IPS DF 6.9 (cell line): ENCODE results near the gene ENOX1.

Experiments used
- DNase-seq: peaks from one replicate; pipeline ENCODE4 v3.0.0-alpha.2; 2013; ENCODE audit warnings: low read depth, low spot score
- H3K27ac ChIP-seq: one replicate; pipeline ENCODE4 v1.5.1; 2013; ENCODE audit warnings: low read length, control low read depth
- H3K27me3 ChIP-seq: 2 replicates; pipeline ENCODE4 v1.6.1; 2013; ENCODE audit warnings: mild to moderate bottlenecking, low read length; ENCODE audit not compliant: control insufficient read depth, insufficient read depth
- H3K36me3 ChIP-seq: 2 replicates; pipeline ENCODE4 v1.6.1; 2013; ENCODE audit warnings: low read length; ENCODE audit not compliant: control insufficient read depth, insufficient read depth
- H3K4me1 ChIP-seq: 2 replicates; pipeline ENCODE4 v1.6.1; 2013; ENCODE audit warnings: low read length; ENCODE audit not compliant: control insufficient read depth, insufficient read depth
- H3K4me3 ChIP-seq: 2 replicates; pipeline ENCODE4 v1.5.1; 2013; ENCODE audit warnings: mild to moderate bottlenecking, low read length
- H3K9me3 ChIP-seq: 2 replicates; pipeline ENCODE4 v1.6.1; 2013; ENCODE audit warnings: low read length, inconsistent platforms; ENCODE audit not compliant: control insufficient read depth, insufficient read depth
- WGBS: extraction: QIAGEN DNeasy Blood & Tissue Kit; methylation state at CpG from one replicate; pipeline ENCODE4 v1.1.7; 2013; ENCODE audit warnings: mixed read lengths, missing lambda C conversion rate; ENCODE audit not compliant: insufficient read length, insufficient coverage; 5-methylcytosine and 5-hydroxymethylcytosine counted together

The ENOX1 gene

DNA sequence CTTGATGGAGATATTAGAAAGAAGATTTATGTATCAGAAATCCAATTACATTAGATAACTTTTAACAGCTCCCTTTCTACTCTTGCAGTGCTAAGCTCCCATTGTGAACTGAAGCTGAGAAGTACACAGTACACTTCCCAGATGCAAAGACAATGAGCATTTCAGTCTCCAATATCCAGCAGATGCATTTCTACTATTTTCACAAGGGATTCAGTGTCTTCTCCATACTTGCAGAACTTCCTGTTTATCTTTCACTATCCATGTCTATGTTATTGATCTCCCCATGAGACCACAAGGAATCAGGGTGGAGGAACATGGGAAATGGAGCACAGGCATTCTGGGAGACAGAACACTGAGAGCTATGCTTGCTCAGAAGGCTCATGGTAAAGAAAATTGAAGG lies 207.5 kb downstream of the ENOX1 start:
- Histone ChIP-seq H3K9me3 (no peaks in the 10 kb centered on the region), H3K27ac (no peak overlapping the region), H3K36me3 (no peaks in the 10 kb centered on the region), H3K4me1 (no peaks in the 10 kb centered on the region), H3K4me3 (no peak overlapping the region), H3K27me3 (no peaks in the 10 kb centered on the region)
- DNase-seq: no peak

DNA sequence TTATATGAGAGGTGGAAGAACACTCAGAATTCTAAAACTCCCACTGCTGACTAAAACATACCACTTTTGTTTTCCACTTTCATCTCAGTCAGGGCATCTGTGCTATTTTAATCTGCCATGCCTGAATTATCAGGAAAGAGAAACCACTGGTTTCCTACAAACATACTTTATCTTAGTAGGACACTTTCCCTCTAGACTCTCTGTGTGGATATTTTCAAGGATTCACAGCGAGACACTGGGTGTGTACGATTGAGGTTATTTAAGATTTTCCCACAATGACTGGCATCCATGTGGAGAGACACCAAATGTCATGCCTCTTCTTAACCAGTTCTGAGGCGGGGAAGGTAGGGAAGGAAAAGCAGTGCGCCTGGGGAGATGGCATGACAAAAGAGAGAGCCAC lies 212.2 kb downstream of the ENOX1 start:
- Histone ChIP-seq H3K27ac (no peak overlapping the region), H3K36me3 (no peaks in the 10 kb centered on the region), H3K4me1 (no peaks in the 10 kb centered on the region), H3K27me3 (no peaks in the 10 kb centered on the region), H3K4me3 (no peak overlapping the region), H3K9me3 (no peaks in the 10 kb centered on the region)
- no peak for DNase-seq
- no CpG with 5 or more reads among the region's 4 CpGs for WGBS

DNA sequence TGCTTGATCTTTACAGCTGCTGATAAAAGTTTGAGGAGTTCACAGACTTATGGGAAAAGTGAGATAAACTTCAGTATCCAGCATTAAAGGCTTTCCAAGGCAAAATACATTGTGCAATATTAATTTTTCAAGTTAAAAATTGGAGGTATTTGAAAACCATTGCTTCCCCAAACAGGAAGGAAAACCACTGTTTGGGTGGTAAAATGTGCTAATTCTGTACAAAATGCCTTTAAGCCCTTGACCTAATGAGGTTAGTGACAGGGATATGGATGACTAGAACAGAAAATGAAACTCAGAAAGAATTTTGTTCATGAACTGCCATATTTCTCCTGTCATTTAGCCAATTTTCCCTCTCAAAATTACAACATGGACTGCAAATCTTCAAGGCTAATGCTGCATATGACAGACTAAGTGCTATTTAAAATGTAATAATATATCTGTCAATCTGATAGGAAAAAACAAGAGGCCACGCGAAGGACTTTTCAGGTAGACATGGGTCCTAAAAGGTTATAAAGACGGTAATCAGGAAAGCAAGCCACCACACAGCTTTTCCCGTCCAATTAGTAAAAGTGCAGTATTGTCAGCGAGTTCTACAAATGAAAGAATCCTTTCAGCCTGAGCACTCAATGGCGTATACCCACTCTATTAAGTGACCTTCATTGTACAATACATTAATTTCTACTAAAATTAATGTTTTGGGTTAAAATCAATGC lies 212.8 kb downstream of the ENOX1 start:
- no peaks in the 10 kb centered on the region for H3K27me3 ChIP-seq
- H3K9me3 ChIP-seq: no peaks in the 10 kb centered on the region
- no CpG with 5 or more reads among the region's 6 CpGs for WGBS
- no peak overlapping the region for H3K27ac ChIP-seq
- no peak overlapping the region for H3K4me3 ChIP-seq
- DNase-seq: no peak
- H3K4me1 ChIP-seq: no peaks in the 10 kb centered on the region
- no peaks in the 10 kb centered on the region for H3K36me3 ChIP-seq

DNA sequence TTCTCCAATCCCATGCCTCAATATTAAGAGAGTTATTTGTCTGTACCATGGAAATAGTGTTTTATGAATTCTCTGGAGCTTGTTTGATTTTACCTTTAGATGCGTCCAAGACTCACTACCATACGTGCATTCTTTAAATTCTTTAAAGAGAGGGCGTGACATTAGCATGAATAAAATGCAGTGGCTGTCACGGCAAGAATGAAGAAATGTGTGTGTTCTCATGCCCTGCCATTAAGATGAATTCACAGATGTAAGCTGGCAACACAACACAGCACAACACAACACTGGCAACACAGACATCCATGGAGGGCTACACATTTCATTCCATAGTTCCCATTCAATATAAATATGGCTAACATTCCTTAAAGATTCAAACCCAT lies 213.4 kb downstream of the ENOX1 start:
- no peaks in the 10 kb centered on the region for H3K36me3 ChIP-seq
- H3K27me3 ChIP-seq: no peaks in the 10 kb centered on the region
- no CpG with 5 or more reads among the region's 4 CpGs for WGBS
- DNase-seq: no peak
- H3K9me3 ChIP-seq: no peaks in the 10 kb centered on the region
- H3K4me3 ChIP-seq: no peak overlapping the region
- no peak overlapping the region for H3K27ac ChIP-seq
- H3K4me1 ChIP-seq: no peaks in the 10 kb centered on the region

DNA sequence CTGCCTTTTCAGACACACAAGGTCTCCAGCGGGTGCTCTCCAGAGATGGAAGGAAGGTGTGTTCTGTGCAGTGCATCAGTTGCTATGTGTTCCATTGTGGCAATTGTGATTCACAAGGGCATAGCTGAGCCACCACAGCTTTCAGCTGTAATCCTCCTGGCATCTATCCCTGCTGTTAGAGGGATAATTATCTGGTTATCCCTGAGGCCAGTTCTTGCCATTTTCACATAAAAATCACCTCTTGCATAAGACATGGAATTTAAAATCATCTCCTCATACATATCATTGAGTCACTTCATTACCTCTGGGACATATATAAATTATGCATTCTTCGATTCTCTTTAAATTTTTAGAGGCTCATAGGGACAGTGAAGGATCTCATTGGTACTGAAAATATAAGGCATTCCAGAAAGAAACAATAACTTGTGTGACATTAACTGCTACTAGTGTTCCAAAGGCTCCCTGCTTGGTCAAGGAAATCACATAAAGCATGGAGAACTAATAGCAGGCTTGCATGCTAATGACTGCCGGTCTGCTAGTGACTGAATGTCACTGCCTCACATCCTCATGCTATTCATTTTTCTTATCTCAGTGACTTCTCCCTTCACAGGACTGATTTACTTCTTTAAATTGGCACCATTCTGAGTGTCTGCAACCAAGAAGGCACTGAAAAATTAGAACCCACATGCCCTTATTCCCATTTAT lies 214.0 kb downstream of the ENOX1 start:
- Histone ChIP-seq H3K36me3 (no peaks in the 10 kb centered on the region), H3K4me3 (no peak overlapping the region), H3K27ac (no peak overlapping the region), H3K4me1 (no peaks in the 10 kb centered on the region), H3K9me3 (no peaks in the 10 kb centered on the region), H3K27me3 (no peaks in the 10 kb centered on the region)
- no CpG with 5 or more reads among the region's 3 CpGs for WGBS
- no peak for DNase-seq

DNA sequence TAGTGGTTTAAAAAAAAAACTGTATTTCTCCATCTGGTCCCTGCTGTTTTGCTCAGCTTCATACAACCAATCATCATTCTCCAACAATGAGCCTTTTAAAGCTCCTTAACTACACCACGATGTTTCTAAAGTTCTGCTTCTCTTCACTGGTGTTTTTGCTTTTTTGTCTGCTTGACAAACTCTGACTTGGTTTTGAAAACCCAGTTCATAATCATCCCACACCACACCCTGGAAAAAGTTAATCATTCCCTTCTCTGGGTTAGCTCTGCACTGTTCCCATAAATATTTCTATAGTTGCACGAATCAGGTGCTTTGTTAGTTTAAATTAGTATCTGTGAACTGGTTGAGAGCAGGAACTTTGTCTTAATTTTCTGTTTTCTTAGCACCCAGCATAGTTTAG lies 217.1 kb downstream of the ENOX1 start:
- Histone ChIP-seq H3K27ac (no peak overlapping the region), H3K36me3 (no peaks in the 10 kb centered on the region), H3K4me3 (no peak overlapping the region), H3K27me3 (no peaks in the 10 kb centered on the region), H3K4me1 (no peaks in the 10 kb centered on the region), H3K9me3 (no peaks in the 10 kb centered on the region)
- no CpG with 5 or more reads among the region's 2 CpGs for WGBS
- DNase-seq: no peak

DNA sequence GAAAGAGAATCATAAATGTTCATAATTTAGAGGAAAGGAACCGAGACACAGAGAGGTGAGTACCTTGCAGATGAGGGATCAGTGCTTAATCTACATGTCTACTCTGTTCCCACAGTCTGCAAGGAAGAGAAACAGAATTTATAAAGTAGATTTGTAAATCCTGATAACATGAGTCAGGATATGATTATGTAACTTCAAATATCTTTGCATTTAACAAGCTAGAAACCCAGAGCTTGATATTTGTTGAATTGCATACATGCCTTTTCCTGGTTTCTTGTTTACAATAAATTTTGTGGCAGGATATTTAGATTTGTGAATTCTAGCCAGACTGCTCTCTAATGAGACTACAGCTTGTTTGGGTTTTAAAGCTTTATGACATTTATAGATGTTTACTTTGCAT lies 219.2 kb downstream of the ENOX1 start:
- Histone ChIP-seq H3K36me3 (no peaks in the 10 kb centered on the region), H3K4me3 (no peak overlapping the region), H3K27ac (no peak overlapping the region), H3K9me3 (no peaks in the 10 kb centered on the region), H3K4me1 (no peaks in the 10 kb centered on the region), H3K27me3 (no peaks in the 10 kb centered on the region)
- WGBS: no CpG with 5 or more reads among the region's 1 CpG
- DNase-seq: no peak

DNA sequence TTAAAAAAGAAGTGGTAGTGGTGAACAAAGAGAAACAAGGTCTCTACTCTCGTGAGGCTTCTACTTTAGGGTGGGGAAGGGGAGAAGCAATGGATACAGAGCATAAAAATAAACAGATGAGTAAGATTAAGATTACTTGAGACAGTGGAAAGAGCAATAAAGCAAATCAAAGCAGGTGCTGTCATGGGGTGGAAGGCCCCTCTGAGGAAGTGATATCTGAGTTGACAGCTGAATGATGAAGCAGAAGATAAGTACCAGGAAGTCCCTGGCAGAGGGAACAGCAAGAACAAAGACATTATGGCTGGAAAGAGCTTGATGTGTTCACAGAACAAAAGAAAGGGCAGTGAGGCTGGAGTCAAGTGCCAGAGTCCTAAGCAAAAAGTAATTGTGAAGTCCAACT lies 221.8 kb downstream of the ENOX1 start:
- no peaks in the 10 kb centered on the region for H3K36me3 ChIP-seq
- H3K27ac ChIP-seq: no peak overlapping the region
- H3K4me3 ChIP-seq: no peak overlapping the region
- no peak for DNase-seq
- H3K9me3 ChIP-seq: no peaks in the 10 kb centered on the region
- no peaks in the 10 kb centered on the region for H3K4me1 ChIP-seq
- no peaks in the 10 kb centered on the region for H3K27me3 ChIP-seq
- no CpG with 5 or more reads among the region's 1 CpG for WGBS

DNA sequence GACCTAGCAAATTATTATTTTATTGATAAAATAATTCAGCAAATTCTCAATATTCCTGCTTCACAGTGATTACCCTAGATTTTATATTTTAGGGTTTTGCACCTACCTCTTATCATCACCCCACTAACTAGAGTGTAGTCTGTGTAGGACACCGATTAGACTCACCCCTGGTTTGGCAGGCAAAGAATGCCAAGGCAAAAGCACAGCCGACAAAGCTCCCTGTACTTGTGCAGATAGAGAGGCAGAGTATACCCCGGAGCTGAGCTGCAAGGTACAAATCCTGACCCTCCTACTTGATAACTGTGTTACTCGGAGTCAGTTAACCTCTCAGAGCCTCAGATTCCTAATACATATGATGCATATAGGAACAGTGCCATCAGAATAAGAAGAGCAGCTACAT lies 225.7 kb downstream of the ENOX1 start:
- Histone ChIP-seq H3K4me1 (no peaks in the 10 kb centered on the region), H3K27ac (no peak overlapping the region), H3K9me3 (no peaks in the 10 kb centered on the region), H3K36me3 (no peaks in the 10 kb centered on the region), H3K4me3 (no peak overlapping the region), H3K27me3 (no peaks in the 10 kb centered on the region)
- no peak for DNase-seq
- WGBS: no CpG with 5 or more reads among the region's 4 CpGs

DNA sequence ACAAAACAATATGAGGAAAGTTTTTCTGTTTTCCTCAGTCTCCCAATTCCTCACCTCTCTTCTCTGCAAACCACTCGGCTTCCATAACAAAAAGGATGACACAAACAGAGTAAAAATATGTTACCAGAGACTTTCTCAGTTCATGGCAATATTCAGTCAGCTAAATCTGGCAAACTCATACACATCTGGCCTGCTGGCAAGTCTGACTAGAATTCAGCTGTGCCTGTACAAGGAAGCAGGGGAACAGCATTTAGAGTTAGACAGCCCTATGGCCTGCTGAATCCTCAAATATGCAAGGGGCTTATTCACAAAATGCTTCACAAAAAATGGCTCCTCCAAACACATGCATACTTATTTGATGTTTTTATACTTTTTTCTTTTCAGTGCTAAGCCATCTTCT lies 227.8 kb downstream of the ENOX1 start:
- no peaks in the 10 kb centered on the region for H3K27me3 ChIP-seq
- H3K36me3 ChIP-seq: no peaks in the 10 kb centered on the region
- DNase-seq: no peak
- WGBS: no CpG with 5 or more reads among the region's 1 CpG
- no peak overlapping the region for H3K4me3 ChIP-seq
- H3K4me1 ChIP-seq: no peaks in the 10 kb centered on the region
- H3K27ac ChIP-seq: no peak overlapping the region
- H3K9me3 ChIP-seq: no peaks in the 10 kb centered on the region

DNA sequence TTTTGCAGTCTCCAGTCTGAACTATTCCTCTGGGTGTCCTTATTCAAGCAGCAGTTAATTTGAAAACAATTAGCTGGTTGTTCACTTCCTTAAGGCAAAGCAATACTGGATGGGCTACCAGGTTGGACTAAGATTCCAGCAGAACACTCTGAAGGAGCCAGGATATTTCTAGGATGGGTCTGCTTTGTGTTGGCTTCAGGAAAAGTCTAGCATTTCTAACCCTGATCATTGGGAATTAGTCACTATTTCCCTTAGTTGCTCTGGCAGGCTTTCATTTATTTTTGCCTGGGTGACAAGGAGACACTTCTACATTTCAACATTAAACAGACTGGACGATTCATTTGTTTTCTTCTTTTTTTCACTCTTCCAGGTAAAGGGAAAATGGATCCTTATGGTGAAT lies 228.4 kb downstream of the ENOX1 start:
- no peak for DNase-seq

More for the DNA sequence above, 228.4 kb downstream of the ENOX1 start:
- no peaks in the 10 kb centered on the region for H3K4me1 ChIP-seq
- no CpG with 5 or more reads among the region's 1 CpG for WGBS
- no peak overlapping the region for H3K27ac ChIP-seq
- no peaks in the 10 kb centered on the region for H3K9me3 ChIP-seq
- no peaks in the 10 kb centered on the region for H3K27me3 ChIP-seq
- no peak overlapping the region for H3K4me3 ChIP-seq
- H3K36me3 ChIP-seq: no peaks in the 10 kb centered on the region
